GM12878 (cell line): Measurements from ENCODE around the gene NBDY. TPM values are rescaled to one million over a fixed set of nuclear protein-coding genes. Genes with fewer than 3 reads are reported as not detected.
A peak's percentile ranks its signal among the peaks of the same experiment; 100 is the strongest.

ENCODE experiments used
- ATAC-seq: fragments of 200-7000 bp; cut with Tn5 transposase; 3 replicates; pipeline ENCODE4 v1.9.1; 2020; ENCODE audit warnings: mild to moderate bottlenecking, moderate library complexity
- BruUV-seq: library from RNA; stranded (reverse); fragments of 400-500 nt; replicated peaks from 2 replicates; lab custom pipeline; 2021; lab: Mats Ljungman, UMichigan
- CTCF ChIA-PET: fragments of 300-600 bp; sonication (Branson Sonifier 250); formaldehyde crosslinking; extraction: SDS; loops from one replicate; lab custom pipeline; 2021; ENCODE audit warnings: inconsistent platforms; lab: Yijun Ruan, JAX
- POLR2A ChIA-PET: fragments of 350-600 bp; formaldehyde crosslinking; extraction: SDS; loops from one replicate; lab custom pipeline; 2021; ENCODE audit warnings: inconsistent platforms; lab: Charles Lee
- RAD21 ChIA-PET: fragments of 300-600 bp; sonication (Branson Sonifier 250); formaldehyde crosslinking; loops from one replicate; lab custom pipeline; 2023; ENCODE audit warnings: antibody characterized with exemption; ENCODE audit not compliant: unreplicated experiment; lab: Charles Lee
- SMC1A ChIA-PET: fragments of 300-600 bp; sonication (Branson Sonifier 250); formaldehyde crosslinking; loops from one replicate; lab custom pipeline; 2023; ENCODE audit not compliant: unreplicated experiment, uncharacterized antibody; lab: Charles Lee
- DNase-seq: peaks from one replicate; pipeline ENCODE4 v3.0.0-alpha.2; 2011; ENCODE audit warnings: low read depth, low spot score
- FAIRE-seq: peaks from 3 replicates; lab custom pipeline; 2011; peaks lifted over from hg19 to GRCh38; lab: Jason Lieb, UNC
- H2AFZ ChIP-seq: 2 replicates; pipeline ENCODE4 v1.6.0; 2011; ENCODE audit warnings: low read depth, low read length, control low read depth; ENCODE audit not compliant: control insufficient read depth
- H3K27ac ChIP-seq: 2 replicates; pipeline ENCODE4 v1.5.1; 2011; ENCODE audit warnings: control low read depth; ENCODE audit not compliant: control insufficient read depth, insufficient read depth
- H3K27me3 ChIP-seq, 2 experiments: replicated peaks in 1 of 2; 2 replicates each; pipeline versions ENCODE4 v1.6.0 to v1.6.1; 2011; ENCODE audit warnings: low read length in 1 of 2; ENCODE audit not compliant: control insufficient read depth in 2 of 2, insufficient read depth in 2 of 2
- H3K36me3 ChIP-seq, 2 experiments: 2 replicates each; pipeline ENCODE4 v1.5.1; 2011; ENCODE audit warnings: low read length in 1 of 2; ENCODE audit not compliant: control insufficient read depth in 2 of 2, insufficient read depth in 2 of 2
- H3K4me1 ChIP-seq: 2 replicates; pipeline ENCODE4 v1.6.1; 2011; ENCODE audit warnings: mild to moderate bottlenecking, low read length, moderate library complexity, mixed read lengths; ENCODE audit not compliant: control insufficient read depth, insufficient read depth
- H3K4me2 ChIP-seq: 2 replicates; pipeline ENCODE4 v1.6.0; 2011; ENCODE audit warnings: control low read depth; ENCODE audit not compliant: control insufficient read depth, insufficient read depth
- H3K4me3 ChIP-seq: fragments of 200-600 bp; sonication (generic); 2 replicates; pipeline ENCODE4 v1.5.1; 2016
- H3K79me2 ChIP-seq: 2 replicates; pipeline ENCODE4 v1.6.0; 2011; ENCODE audit warnings: low read length; ENCODE audit not compliant: control insufficient read depth, insufficient read depth
- H3K9ac ChIP-seq: 2 replicates; pipeline ENCODE4 v1.8.0; 2011; ENCODE audit warnings: low read length, control low read depth, mixed read lengths; ENCODE audit not compliant: control insufficient read depth, insufficient read depth
- H3K9me3 ChIP-seq: replicated peaks from 3 replicates; pipeline ENCODE4 v1.5.1; 2011; ENCODE audit warnings: mild to moderate bottlenecking, low read length; ENCODE audit not compliant: control insufficient read depth, insufficient read depth
- H4K20me1 ChIP-seq: 2 replicates; pipeline ENCODE4 v1.6.0; 2011; ENCODE audit not compliant: control insufficient read depth, insufficient read depth
- BACH1 ChIP-seq: fragments of 450-650 bp; IDR thresholded peaks from 2 replicates; pipeline ENCODE4 v1.6.1; 2017; ENCODE audit warnings: mild to moderate bottlenecking, borderline replicate concordance
- BCL3 ChIP-seq: IDR thresholded peaks from 2 replicates; pipeline ENCODE4 v1.6.1; 2011; ENCODE audit warnings: borderline replicate concordance, low read depth, mild to moderate bottlenecking, moderate library complexity, low read length; ENCODE audit not compliant: insufficient read depth, poor library complexity, severe bottlenecking
- CBX3 ChIP-seq: fragments of 200-600 bp; sonication (generic); IDR thresholded peaks from 2 replicates; pipeline ENCODE4 v1.6.1; 2016; ENCODE audit warnings: low read depth, borderline replicate concordance
- ESRRA ChIP-seq: IDR thresholded peaks from 2 replicates; pipeline ENCODE4 v1.6.1; 2012; ENCODE audit warnings: mild to moderate bottlenecking, low read length, improper control_type of control experiment
- EZH2 ChIP-seq: IDR thresholded peaks from 2 replicates; pipeline ENCODE4 v1.6.1; 2012; ENCODE audit warnings: low read depth, mild to moderate bottlenecking, control low read depth, inconsistent platforms, low read length, borderline replicate concordance; ENCODE audit not compliant: control insufficient read depth
- SUZ12 ChIP-seq: fragments of 200-600 bp; sonication (generic); IDR thresholded peaks from one replicate; pipeline ENCODE4 v1.6.1; 2018; ENCODE audit warnings: antibody characterized with exemption, mild to moderate bottlenecking; ENCODE audit not compliant: unreplicated experiment
- TCF7 ChIP-seq: IDR thresholded peaks from 2 replicates; pipeline ENCODE4 v1.6.1; 2014; ENCODE audit warnings: antibody characterized with exemption, borderline replicate concordance
- USF1 ChIP-seq: IDR thresholded peaks from 2 replicates; pipeline ENCODE4 v1.6.1; 2011; ENCODE audit warnings: borderline replicate concordance, low read depth, mild to moderate bottlenecking, moderate library complexity, mixed read lengths, low read length; ENCODE audit not compliant: insufficient read depth; ENCODE audit errors: extremely low read length
- YY1 ChIP-seq: IDR thresholded peaks from 2 replicates; pipeline ENCODE4 v1.6.1; 2011; ENCODE audit warnings: low read depth, mild to moderate bottlenecking, low read length
- WGBS: methylation state at CpG from one replicate; pipeline ENCODE4 v1.1.6; 2016; ENCODE audit warnings: low lambda C conversion rate; ENCODE audit not compliant: insufficient replicate concordance, insufficient coverage; ENCODE audit errors: missing lambda C conversion rate; 5-methylcytosine and 5-hydroxymethylcytosine counted together
- in situ Hi-C: fragments of 300-500 bp; cut with MboI; formaldehyde crosslinking; loops from 9 replicates; pipeline ENCODE4 v1.14.3; 2018; ENCODE audit warnings: mixed read lengths
- intact Hi-C: fragments of 100-400 bp; cut with micrococcal nuclease; formaldehyde crosslinking; loops from one replicate; pipeline ENCODE4 v1.14.2; 2022; ENCODE audit not compliant: unreplicated experiment
- polyA plus RNA-seq, 11 experiments: library from polyadenylated mRNA; depleted of rRNA in 4 of 11; unstranded in 6 of 11; stranded (reverse) in 5 of 11; fragments of >200 nt; fragmentation: Nextera tagmentation in 4 of 11; fragmentation: Illumina TruSeq in 1 of 11; extraction: Ambion mirVana in 4 of 11; extraction: Trizol in 1 of 11; gene quantifications; 1 replicate in 1 of 11; 2 replicates in 10 of 11; pipeline versions ENCODE4 v1.2.1 to v1.2.3, GENCODE V29; 2011 to 2016; ENCODE audit warnings: inconsistent platforms in 2 of 11, missing spikeins in 2 of 11, low read depth in 1 of 11
- total RNA-seq, 4 experiments: library from RNA; depleted of rRNA in 3 of 4; stranded (reverse); fragments of >200 nt in 3 of 4; fragmentation: Illumina TruSeq in 1 of 4; extraction: Trizol in 1 of 4; gene quantifications; 2 replicates each; pipeline versions ENCODE4 v1.2.1 to v1.2.3, GENCODE V29; 2013 to 2021

Gene NBDY
- total and polyA plus RNA-seq, 10 of the 15 experiments (the other 5 are each of a cell fraction or from before 2014, with no cell fraction given): 10.8 to 122 (median 61.5) TPM

GRCh38 chrX:56793521-56794320 lies 64.7 kb downstream of the NBDY start:
- no peaks in the 10 kb centered on the region for H3K27me3 ChIP-seq
- no peak overlapping the region for H3K27ac ChIP-seq
- POLR2A ChIA-PET: no interaction called here
- no peak for FAIRE-seq
- SMC1A ChIA-PET: no interaction called here
- no TSS peak for BruUV-seq
- ATAC-seq: no peak
- H3K79me2 ChIP-seq: no peaks in the 10 kb centered on the region
- in situ Hi-C loops (no loop called here), intact Hi-C loops (no loop called here)
- H3K9me3 ChIP-seq: no peaks in the 10 kb centered on the region
- no peaks in the 10 kb centered on the region for H4K20me1 ChIP-seq
- H3K36me3 ChIP-seq: no peaks in the 10 kb centered on the region; a peak in 3 of 4 replicates
- no peak for DNase-seq
- WGBS: 79% methylated on average over 15 of the region's 15 CpGs
- RAD21 ChIA-PET: no interaction called here
- no peaks in the 10 kb centered on the region for H3K4me1 ChIP-seq
- CTCF ChIA-PET: interaction anchor here (1.7 kb wide), 1 partner anchor 10 kb away, joined by 4 read pairs; no protein-coding TSS in a partner anchor
- H2AFZ ChIP-seq: no peak overlapping the region
- no peak overlapping the region for H3K9ac ChIP-seq
- no peak overlapping the region for H3K4me3 ChIP-seq
- H3K4me2 ChIP-seq: no peak overlapping the region
- no peak for TF ChIP-seq ESRRA
- TF ChIP-seq YY1: 0 out of 2 replicates have a peak, but pooled peaks have one; percentile 22

GRCh38 chrX:56794404-56795230 lies 65.6 kb downstream of the NBDY start:
- FAIRE-seq: no peak
- CTCF ChIA-PET: interaction anchor here (0.6 to 1.7 kb wide), 2 partner anchors 9 to 1147 kb away, joined by 4 read pairs; no protein-coding TSS in a partner anchor
- intact Hi-C loops (no loop called here), in situ Hi-C loops (no loop called here)
- no peak for ATAC-seq
- Histone ChIP-seq H3K27ac (no peak overlapping the region), H3K9me3 (no peaks in the 10 kb centered on the region), H3K27me3 (no peaks in the 10 kb centered on the region), H3K79me2 (no peaks in the 10 kb centered on the region), H2AFZ (no peak overlapping the region), H3K36me3 (no peaks in the 10 kb centered on the region; a peak in 2 of 4 replicates), H3K9ac (no peak overlapping the region), H3K4me3 (no peak overlapping the region), H4K20me1 (no peaks in the 10 kb centered on the region), H3K4me2 (no peak overlapping the region), H3K4me1 (no peaks in the 10 kb centered on the region)
- RAD21 ChIA-PET: interaction anchor here (0.6 kb wide), 1 partner anchor 184 kb away, joined by 3 read pairs; no protein-coding TSS in a partner anchor
- POLR2A ChIA-PET: no interaction called here
- no TSS peak for BruUV-seq
- 53% methylated on average over 12 of the region's 12 CpGs for WGBS
- SMC1A ChIA-PET: interaction anchor here (0.7 kb wide), 1 partner anchor 179 kb away, joined by 3 read pairs; no protein-coding TSS in a partner anchor
- DNase-seq: no peak
- TF ChIP-seq USF1: no peak
- TF ChIP-seq BCL3: no peak
- TF ChIP-seq BACH1: no peak
- TF ChIP-seq CBX3: no peak
- no peak for TF ChIP-seq SUZ12
- TF ChIP-seq TCF7: no peak
- TF ChIP-seq EZH2: no peak
